GM12878 (cell line): Measurements from ENCODE around the gene PPP6C. TPM values are rescaled to one million over a fixed set of nuclear protein-coding genes. Genes with fewer than 3 reads are reported as not detected.

ENCODE experiments used
- ATAC-seq: fragments of 200-7000 bp; cut with Tn5 transposase; 3 replicates; pipeline ENCODE4 v1.9.1; 2020; ENCODE audit warnings: mild to moderate bottlenecking, moderate library complexity
- BruUV-seq: library from RNA; stranded (reverse); fragments of 400-500 nt; replicated peaks from 2 replicates; lab custom pipeline; 2021; lab: Mats Ljungman, UMichigan
- CTCF ChIA-PET: fragments of 300-600 bp; sonication (Branson Sonifier 250); formaldehyde crosslinking; extraction: SDS; loops from one replicate; lab custom pipeline; 2021; ENCODE audit warnings: inconsistent platforms; lab: Yijun Ruan, JAX
- POLR2A ChIA-PET: fragments of 350-600 bp; formaldehyde crosslinking; extraction: SDS; loops from one replicate; lab custom pipeline; 2021; ENCODE audit warnings: inconsistent platforms; lab: Charles Lee
- RAD21 ChIA-PET: fragments of 300-600 bp; sonication (Branson Sonifier 250); formaldehyde crosslinking; loops from one replicate; lab custom pipeline; 2023; ENCODE audit warnings: antibody characterized with exemption; ENCODE audit not compliant: unreplicated experiment; lab: Charles Lee
- SMC1A ChIA-PET: fragments of 300-600 bp; sonication (Branson Sonifier 250); formaldehyde crosslinking; loops from one replicate; lab custom pipeline; 2023; ENCODE audit not compliant: unreplicated experiment, uncharacterized antibody; lab: Charles Lee
- DNase-seq: peaks from one replicate; pipeline ENCODE4 v3.0.0-alpha.2; 2011; ENCODE audit warnings: low read depth, low spot score
- FAIRE-seq: peaks from 3 replicates; lab custom pipeline; 2011; peaks lifted over from hg19 to GRCh38; lab: Jason Lieb, UNC
- H2AFZ ChIP-seq: 2 replicates; pipeline ENCODE4 v1.6.0; 2011; ENCODE audit warnings: low read depth, low read length, control low read depth; ENCODE audit not compliant: control insufficient read depth
- H3K27ac ChIP-seq: 2 replicates; pipeline ENCODE4 v1.5.1; 2011; ENCODE audit warnings: control low read depth; ENCODE audit not compliant: control insufficient read depth, insufficient read depth
- H3K27me3 ChIP-seq, 2 experiments: replicated peaks in 1 of 2; 2 replicates each; pipeline versions ENCODE4 v1.6.0 to v1.6.1; 2011; ENCODE audit warnings: low read length in 1 of 2; ENCODE audit not compliant: control insufficient read depth in 2 of 2, insufficient read depth in 2 of 2
- H3K36me3 ChIP-seq, 2 experiments: 2 replicates each; pipeline ENCODE4 v1.5.1; 2011; ENCODE audit warnings: low read length in 1 of 2; ENCODE audit not compliant: control insufficient read depth in 2 of 2, insufficient read depth in 2 of 2
- H3K4me1 ChIP-seq: 2 replicates; pipeline ENCODE4 v1.6.1; 2011; ENCODE audit warnings: mild to moderate bottlenecking, low read length, moderate library complexity, mixed read lengths; ENCODE audit not compliant: control insufficient read depth, insufficient read depth
- H3K4me2 ChIP-seq: 2 replicates; pipeline ENCODE4 v1.6.0; 2011; ENCODE audit warnings: control low read depth; ENCODE audit not compliant: control insufficient read depth, insufficient read depth
- H3K4me3 ChIP-seq: fragments of 200-600 bp; sonication (generic); 2 replicates; pipeline ENCODE4 v1.5.1; 2016
- H3K79me2 ChIP-seq: 2 replicates; pipeline ENCODE4 v1.6.0; 2011; ENCODE audit warnings: low read length; ENCODE audit not compliant: control insufficient read depth, insufficient read depth
- H3K9ac ChIP-seq: 2 replicates; pipeline ENCODE4 v1.8.0; 2011; ENCODE audit warnings: low read length, control low read depth, mixed read lengths; ENCODE audit not compliant: control insufficient read depth, insufficient read depth
- H3K9me3 ChIP-seq: replicated peaks from 3 replicates; pipeline ENCODE4 v1.5.1; 2011; ENCODE audit warnings: mild to moderate bottlenecking, low read length; ENCODE audit not compliant: control insufficient read depth, insufficient read depth
- H4K20me1 ChIP-seq: 2 replicates; pipeline ENCODE4 v1.6.0; 2011; ENCODE audit not compliant: control insufficient read depth, insufficient read depth
- ESRRA ChIP-seq: IDR thresholded peaks from 2 replicates; pipeline ENCODE4 v1.6.1; 2012; ENCODE audit warnings: mild to moderate bottlenecking, low read length, improper control_type of control experiment
- YY1 ChIP-seq: IDR thresholded peaks from 2 replicates; pipeline ENCODE4 v1.6.1; 2011; ENCODE audit warnings: low read depth, mild to moderate bottlenecking, low read length
- ZBTB33 ChIP-seq: fragments of 450-650 bp; IDR thresholded peaks from 2 replicates; pipeline ENCODE4 v1.6.1; 2017; ENCODE audit warnings: mild to moderate bottlenecking
- WGBS: methylation state at CpG from one replicate; pipeline ENCODE4 v1.1.6; 2016; ENCODE audit warnings: low lambda C conversion rate; ENCODE audit not compliant: insufficient replicate concordance, insufficient coverage; ENCODE audit errors: missing lambda C conversion rate; 5-methylcytosine and 5-hydroxymethylcytosine counted together
- in situ Hi-C: fragments of 300-500 bp; cut with MboI; formaldehyde crosslinking; loops from 9 replicates; pipeline ENCODE4 v1.14.3; 2018; ENCODE audit warnings: mixed read lengths
- intact Hi-C: fragments of 100-400 bp; cut with micrococcal nuclease; formaldehyde crosslinking; loops from one replicate; pipeline ENCODE4 v1.14.2; 2022; ENCODE audit not compliant: unreplicated experiment
- polyA plus RNA-seq, 11 experiments: library from polyadenylated mRNA; depleted of rRNA in 4 of 11; unstranded in 6 of 11; stranded (reverse) in 5 of 11; fragments of >200 nt; fragmentation: Nextera tagmentation in 4 of 11; fragmentation: Illumina TruSeq in 1 of 11; extraction: Ambion mirVana in 4 of 11; extraction: Trizol in 1 of 11; gene quantifications; 1 replicate in 1 of 11; 2 replicates in 10 of 11; pipeline versions ENCODE4 v1.2.1 to v1.2.3, GENCODE V29; 2011 to 2016; ENCODE audit warnings: inconsistent platforms in 2 of 11, missing spikeins in 2 of 11, low read depth in 1 of 11
- total RNA-seq, 4 experiments: library from RNA; depleted of rRNA in 3 of 4; stranded (reverse); fragments of >200 nt in 3 of 4; fragmentation: Illumina TruSeq in 1 of 4; extraction: Trizol in 1 of 4; gene quantifications; 2 replicates each; pipeline versions ENCODE4 v1.2.1 to v1.2.3, GENCODE V29; 2013 to 2021
- TF ChIP-seq, protein P1 (sequence below): fragments of 450-650 bp; IDR thresholded peaks from 2 replicates; pipeline ENCODE4 v1.6.1; 2016; ENCODE audit warnings: mild to moderate bottlenecking

The PPP6C gene
- total and polyA plus RNA-seq, 10 of the 15 experiments (the other 5 are each of a cell fraction or from before 2014, with no cell fraction given), result 26.8 to 45.3 (median 37.1) TPM

- ChIA-PET CTCF (interaction anchor here (0.7 to 1.2 kb wide), 3 partner anchors 16 to 53 kb away, joined by 3 read pairs; partner anchors contain the start of gene HSPA5), RAD21 (interaction anchor here (1.0 kb wide), 1 partner anchor 249 kb away, joined by 4 read pairs; no protein-coding TSS in a partner anchor), SMC1A (interaction anchor here (1.0 to 1.3 kb wide), 2 partner anchors 9 to 51 kb away, joined by 3 to 5 read pairs; no protein-coding TSS in a partner anchor), POLR2A (interaction anchor here (0.6 to 1.9 kb wide), 5 partner anchors 9 to 229 kb away, joined by 3 to 9 read pairs (median 4); partner anchors contain the start of gene HSPA5)
- no peaks in the 10 kb centered on the region for H3K36me3 ChIP-seq
- H3K4me2 ChIP-seq, result peak overlapping the region; percentile 97
- no peaks in the 10 kb centered on the region for H3K27me3 ChIP-seq
- no peaks in the 10 kb centered on the region for H4K20me1 ChIP-seq
- peak; percentile 9 for ATAC-seq
- intact Hi-C loops (loop anchor here (1.0 kb wide), 1 partner anchor 10 kb away; the partner anchor contains the start of gene RABEPK), in situ Hi-C loops (no loop called here)
- 78% methylated on average over 14 of the region's 14 CpGs for WGBS
- H2AFZ ChIP-seq, result peak overlapping the region; percentile 99
- H3K9me3 ChIP-seq, result no peaks in the 10 kb centered on the region
- no peak for DNase-seq
- BruUV-seq, result TSS peak; percentile 97
- TF ChIP-seq ZBTB33 (peak; percentile 31; the same call in 1 of the 2 replicates), YY1 (peak; percentile 78), ESRRA (no peak)
- TF ChIP-seq, protein P1, sequence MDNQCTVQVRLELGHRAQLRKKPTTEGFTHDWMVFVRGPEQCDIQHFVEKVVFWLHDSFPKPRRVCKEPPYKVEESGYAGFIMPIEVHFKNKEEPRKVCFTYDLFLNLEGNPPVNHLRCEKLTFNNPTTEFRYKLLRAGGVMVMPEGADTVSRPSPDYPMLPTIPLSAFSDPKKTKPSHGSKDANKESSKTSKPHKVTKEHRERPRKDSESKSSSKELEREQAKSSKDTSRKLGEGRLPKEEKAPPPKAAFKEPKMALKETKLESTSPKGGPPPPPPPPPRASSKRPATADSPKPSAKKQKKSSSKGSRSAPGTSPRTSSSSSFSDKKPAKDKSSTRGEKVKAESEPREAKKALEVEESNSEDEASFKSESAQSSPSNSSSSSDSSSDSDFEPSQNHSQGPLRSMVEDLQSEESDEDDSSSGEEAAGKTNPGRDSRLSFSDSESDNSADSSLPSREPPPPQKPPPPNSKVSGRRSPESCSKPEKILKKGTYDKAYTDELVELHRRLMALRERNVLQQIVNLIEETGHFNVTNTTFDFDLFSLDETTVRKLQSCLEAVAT, result peak; percentile 92
- peak overlapping the region; percentile 61 for H3K4me3 ChIP-seq
- peaks cover 43% of the 10 kb centered on the region for H3K79me2 ChIP-seq
- peak overlapping the region; percentile 98 for H3K9ac ChIP-seq
- peak overlapping the region; percentile 89 for H3K27ac ChIP-seq
- FAIRE-seq, result peak; percentile 77
- peaks cover 4% of the 10 kb centered on the region for H3K4me1 ChIP-seq
Measured at GRCh38 chr9:125190361-125190801, 778 bp upstream of the PPP6C start.
